Gastroesophageal sphincter (tissue), 3 donors: ENCODE measurements around the gene KDM4F.
"Not testable (repeated sequence)": the region's sequence is repeated elsewhere in the genome, so short reads cannot be mapped to it uniquely, and the experiment has no call there.

Experiments
- CTCF ChIP-seq, 4 experiments: fragments of 200-600 bp in 2 of 4; fragments of 450-650 bp in 2 of 4; sonication (generic) in 1 of 4; IDR thresholded peaks; one replicate each; pipeline ENCODE4 v1.5.1; 2017 to 2019; ENCODE audit warnings: antibody characterized with exemption in 4 of 4, mild to moderate bottlenecking in 2 of 4, moderate library complexity in 2 of 4
- POLR2AphosphoS5 ChIP-seq: sonication (generic); formaldehyde crosslinking; IDR thresholded peaks from one replicate; pipeline ENCODE4 v1.6.1; 2017; ENCODE audit warnings: antibody characterized with exemption

- not testable (repeated sequence) for TF ChIP-seq POLR2AphosphoS5; CTCF (IDR thresholded peaks at IDR 0.05)
Measured at GRCh38 chr11:95025594-95025993, 23.6 kb upstream of the KDM4F start.
